Gastrocnemius medialis (tissue), 4 donors: Measurements from ENCODE around the gene CRB2. TPM values are rescaled to one million over a fixed set of nuclear protein-coding genes. Genes with fewer than 3 reads are reported as not detected.

Source experiments
- ATAC-seq, 2 donors: fragments of 150-250 bp; one replicate each; pipeline ENCODE4 v1.9.1; 2016
- DNase-seq, 2 donors: peaks; one replicate each; pipeline ENCODE4 v3.0.0-alpha.2; 2019
- H3K27ac ChIP-seq, 4 donors: fragments of 200-600 bp; sonication (generic); 1 replicate in 1 of 4; 2 replicates in 3 of 4; pipeline ENCODE4 v1.5.1; 2016 to 2018; ENCODE audit warnings: mild to moderate bottlenecking in 2 of 4, moderate library complexity in 1 of 4
- H3K27me3 ChIP-seq, 3 donors: fragments of 200-600 bp; sonication (generic) in 2 of 3; 1 replicate in 1 of 3; 2 replicates in 2 of 3; pipeline versions ENCODE4 v1.5.1 to v1.6.0; 2016 to 2019; ENCODE audit warnings: mild to moderate bottlenecking in 1 of 3, moderate library complexity in 1 of 3
- H3K36me3 ChIP-seq, 2 donors: fragments of 200-600 bp; sonication (generic) in 1 of 2; one replicate each; pipeline ENCODE4 v1.5.1; 2017 to 2018
- H3K4me1 ChIP-seq, 2 donors: fragments of 200-600 bp; sonication (generic) in 1 of 2; one replicate each; pipeline ENCODE4 v1.5.1; 2016 to 2017; ENCODE audit warnings: mild to moderate bottlenecking in 2 of 2
- H3K4me3 ChIP-seq, 4 donors: fragments of 200-600 bp; sonication (generic) in 3 of 4; 1 replicate in 1 of 4; 2 replicates in 3 of 4; pipeline ENCODE4 v1.5.1; 2016 to 2019; ENCODE audit warnings: mild to moderate bottlenecking in 2 of 4
- H3K9me3 ChIP-seq, 3 donors: fragments of 200-600 bp; sonication (generic) in 2 of 3; 1 replicate in 1 of 3; 2 replicates in 2 of 3; pipeline ENCODE4 v1.5.1; 2016 to 2019
- POLR2A ChIP-seq, 2 donors: fragments of 450-650 bp; IDR thresholded peaks; one replicate each; pipeline ENCODE4 v1.6.1; 2017; ENCODE audit warnings: antibody characterized with exemption in 2 of 2, mild to moderate bottlenecking in 2 of 2, moderate library complexity in 2 of 2
- in situ Hi-C, 4 donors: fragments of 200-750 bp; cut with MboI; loops; one replicate each; pipeline versions ENCODE4 v1.15.0 to v1.8.0; 2017; ENCODE audit warnings: low sequenced_read_pairs in 4 of 4
- intact Hi-C: fragments of 100-400 bp; cut with DNase I; formaldehyde crosslinking; loops from one replicate; pipeline ENCODE4 v1.15.1; 2023; ENCODE audit warnings: low total_unique reads
- total RNA-seq, 4 donors: library from RNA; depleted of rRNA; stranded (reverse); fragments of >200 nt; gene quantifications; one replicate each; pipeline versions ENCODE4 v1.1.0 to v1.2.3, GENCODE V29; 2016
- TF ChIP-seq, protein P1 (sequence below), 5 experiments: fragments of 450-650 bp in 3 of 5; fragments of 200-600 bp in 2 of 5; sonication (generic) in 2 of 5; IDR thresholded peaks in 4 of 5; conservative IDR thresholded peaks in 1 of 5; 1 replicate in 4 of 5; 2 replicates in 1 of 5; pipeline ENCODE4 v1.5.1; 2016 to 2019; ENCODE audit warnings: antibody characterized with exemption in 5 of 5, mild to moderate bottlenecking in 3 of 5, moderate library complexity in 3 of 5

The CRB2 gene
- total RNA-seq, 4 donors from 2014 or later: not detected

GRCh38 chr9:123406016-123406415 lies 50.0 kb downstream of the CRB2 start:
- Histone ChIP-seq H3K9me3 (no peaks in the 10 kb centered on the region), H3K4me3 (no peak overlapping the region), H3K36me3 (no peaks in the 10 kb centered on the region), H3K27ac (no peak overlapping the region), H3K27me3 (no peaks in the 10 kb centered on the region), H3K4me1 (no peaks in the 10 kb centered on the region)
- ATAC-seq (no peak), DNase-seq (no peak)
- TF ChIP-seq, protein P1, sequence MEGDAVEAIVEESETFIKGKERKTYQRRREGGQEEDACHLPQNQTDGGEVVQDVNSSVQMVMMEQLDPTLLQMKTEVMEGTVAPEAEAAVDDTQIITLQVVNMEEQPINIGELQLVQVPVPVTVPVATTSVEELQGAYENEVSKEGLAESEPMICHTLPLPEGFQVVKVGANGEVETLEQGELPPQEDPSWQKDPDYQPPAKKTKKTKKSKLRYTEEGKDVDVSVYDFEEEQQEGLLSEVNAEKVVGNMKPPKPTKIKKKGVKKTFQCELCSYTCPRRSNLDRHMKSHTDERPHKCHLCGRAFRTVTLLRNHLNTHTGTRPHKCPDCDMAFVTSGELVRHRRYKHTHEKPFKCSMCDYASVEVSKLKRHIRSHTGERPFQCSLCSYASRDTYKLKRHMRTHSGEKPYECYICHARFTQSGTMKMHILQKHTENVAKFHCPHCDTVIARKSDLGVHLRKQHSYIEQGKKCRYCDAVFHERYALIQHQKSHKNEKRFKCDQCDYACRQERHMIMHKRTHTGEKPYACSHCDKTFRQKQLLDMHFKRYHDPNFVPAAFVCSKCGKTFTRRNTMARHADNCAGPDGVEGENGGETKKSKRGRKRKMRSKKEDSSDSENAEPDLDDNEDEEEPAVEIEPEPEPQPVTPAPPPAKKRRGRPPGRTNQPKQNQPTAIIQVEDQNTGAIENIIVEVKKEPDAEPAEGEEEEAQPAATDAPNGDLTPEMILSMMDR (IDR thresholded peaks at IDR 0.05 in 4 of 5, conservative IDR thresholded peaks at IDR 0.05 in 1 of 5): no peak
- no peak for TF ChIP-seq POLR2A (IDR thresholded peaks at IDR 0.05)
- in situ Hi-C loops: no loop called here
- intact Hi-C loops: loop anchor here (10.0 kb wide), 1 partner anchor 639 kb away; no protein-coding TSS in a partner anchor

GRCh38 chr9:123406691-123407216 lies 50.8 kb downstream of the CRB2 start:
- Histone ChIP-seq H3K4me3 (no peak overlapping the region), H3K36me3 (no peaks in the 10 kb centered on the region), H3K27me3 (no peaks in the 10 kb centered on the region), H3K9me3 (no peaks in the 10 kb centered on the region), H3K27ac (no peak overlapping the region), H3K4me1 (no peaks in the 10 kb centered on the region)
- TF ChIP-seq POLR2A (IDR thresholded peaks at IDR 0.05): no peak
- TF ChIP-seq, protein P1 (IDR thresholded peaks at IDR 0.05 in 4 of 5, conservative IDR thresholded peaks at IDR 0.05 in 1 of 5): no peak
- in situ Hi-C loops (no loop called here), intact Hi-C loops (loop anchor here (10.0 kb wide), 1 partner anchor 638 kb away; no protein-coding TSS in a partner anchor)
- ATAC-seq: no peak
- no peak for DNase-seq

DNA sequence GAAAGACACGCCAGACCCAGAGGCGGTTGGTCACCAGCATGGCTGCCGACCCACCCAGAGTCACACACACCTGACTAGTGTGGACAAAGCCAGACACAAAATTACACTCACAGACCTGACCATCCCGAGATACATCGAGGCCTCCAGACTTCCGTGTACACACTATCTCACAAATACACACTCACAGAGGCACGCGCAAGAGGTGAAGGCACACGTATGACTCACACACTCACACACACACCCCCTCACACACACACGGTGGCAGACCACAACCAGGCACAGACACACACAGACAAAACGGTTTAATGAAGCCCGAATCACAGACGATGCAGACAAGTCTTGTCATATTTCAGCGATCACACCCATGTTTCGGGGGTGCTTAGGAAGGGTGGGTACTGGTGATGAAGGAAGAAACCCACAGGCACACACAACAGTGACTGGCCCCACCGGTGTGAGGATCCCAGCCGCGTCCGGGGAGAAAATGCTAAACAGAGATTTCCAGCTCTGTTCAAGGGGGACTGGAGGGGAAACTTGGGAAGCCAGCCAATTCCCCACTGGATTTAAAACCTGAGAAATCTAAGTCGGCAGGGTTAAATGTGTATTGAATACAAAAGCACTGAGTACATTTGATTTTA lies 51.3 kb downstream of the CRB2 start:
- H3K9me3 ChIP-seq: no peaks in the 10 kb centered on the region
- in situ Hi-C loops: no loop called here
- no peak overlapping the region for H3K27ac ChIP-seq
- ATAC-seq: no peak
- no peak for DNase-seq
- H3K36me3 ChIP-seq: no peaks in the 10 kb centered on the region
- H3K4me1 ChIP-seq: no peaks in the 10 kb centered on the region
- intact Hi-C loops: loop anchor here (10.0 kb wide), 1 partner anchor 637 kb away; no protein-coding TSS in a partner anchor
- TF ChIP-seq, protein P1 (IDR thresholded peaks at IDR 0.05 in 4 of 5, conservative IDR thresholded peaks at IDR 0.05 in 1 of 5): no peak
- TF ChIP-seq POLR2A (IDR thresholded peaks at IDR 0.05): no peak
- no peak overlapping the region for H3K4me3 ChIP-seq
- no peaks in the 10 kb centered on the region for H3K27me3 ChIP-seq

DNA sequence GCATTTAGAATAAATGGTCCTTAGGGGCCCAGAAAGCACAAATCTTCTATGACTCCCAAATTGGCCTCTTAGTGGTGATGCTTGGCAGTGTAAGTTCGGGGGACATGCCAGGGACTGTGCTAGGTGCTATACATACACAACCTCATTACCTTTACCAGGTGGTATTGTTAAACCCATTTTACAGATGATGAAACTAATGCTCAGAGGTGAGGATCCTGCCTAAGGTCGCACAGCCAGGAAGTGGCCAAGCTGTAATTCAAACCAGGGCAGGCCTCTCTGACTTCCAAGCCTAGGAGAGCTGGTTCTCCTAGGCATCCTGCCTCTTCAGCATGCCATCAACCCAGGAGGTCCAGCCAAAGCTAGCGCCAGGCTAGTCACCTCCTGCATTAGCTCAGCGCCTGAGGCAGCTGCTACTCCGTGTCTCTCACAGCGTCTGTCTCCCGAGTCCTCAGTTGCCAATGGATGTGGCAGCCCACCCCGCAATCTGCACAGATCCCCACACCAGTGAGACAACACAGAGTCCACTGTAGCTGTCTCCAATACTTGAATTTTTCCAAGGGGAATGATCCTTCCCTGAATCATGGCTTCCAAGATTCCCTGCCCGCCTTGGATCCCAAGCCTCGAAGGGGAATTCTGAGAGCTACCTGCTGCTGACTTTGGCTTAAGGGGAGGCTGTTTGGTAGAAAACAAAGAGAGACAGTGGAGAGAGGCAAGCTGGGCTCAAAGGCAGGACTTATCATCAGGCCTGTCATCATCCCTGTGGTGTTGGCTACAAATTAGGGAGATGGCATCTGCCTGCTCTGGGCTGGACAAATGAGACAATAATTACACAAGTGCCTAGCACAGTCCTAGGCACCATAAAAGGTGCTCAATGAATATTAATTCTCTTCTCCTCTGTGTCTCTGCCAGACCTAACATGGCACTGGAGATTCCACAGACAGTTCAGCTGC lies 52.6 kb downstream of the CRB2 start:
- ATAC-seq (no peak), DNase-seq (no peak)
- no peaks in the 10 kb centered on the region for H3K27me3 ChIP-seq
- H3K36me3 ChIP-seq: no peaks in the 10 kb centered on the region
- H3K4me3 ChIP-seq: no peak overlapping the region
- no peaks in the 10 kb centered on the region for H3K4me1 ChIP-seq
- no peaks in the 10 kb centered on the region for H3K9me3 ChIP-seq
- intact Hi-C loops (loop anchor here (10.0 kb wide), 1 partner anchor 636 kb away; no protein-coding TSS in a partner anchor), in situ Hi-C loops (no loop called here)
- H3K27ac ChIP-seq: no peak overlapping the region
- TF ChIP-seq, protein P1 (IDR thresholded peaks at IDR 0.05 in 4 of 5, conservative IDR thresholded peaks at IDR 0.05 in 1 of 5): no peak
- TF ChIP-seq POLR2A (IDR thresholded peaks at IDR 0.05): no peak
